GM19452 (cell line): ENCODE measurements around the gene CDIPT.
"Not testable (repeated sequence)": the region's sequence is repeated elsewhere in the genome, so short reads cannot be mapped to it uniquely, and the experiment has no call there.

Experiments used
- ATAC-seq: cut with Tn5 transposase; IDR thresholded peaks from one replicate; pipeline ENCODE4 v1.9.1; 2021; ENCODE audit not compliant: unreplicated experiment

Gene CDIPT

DNA sequence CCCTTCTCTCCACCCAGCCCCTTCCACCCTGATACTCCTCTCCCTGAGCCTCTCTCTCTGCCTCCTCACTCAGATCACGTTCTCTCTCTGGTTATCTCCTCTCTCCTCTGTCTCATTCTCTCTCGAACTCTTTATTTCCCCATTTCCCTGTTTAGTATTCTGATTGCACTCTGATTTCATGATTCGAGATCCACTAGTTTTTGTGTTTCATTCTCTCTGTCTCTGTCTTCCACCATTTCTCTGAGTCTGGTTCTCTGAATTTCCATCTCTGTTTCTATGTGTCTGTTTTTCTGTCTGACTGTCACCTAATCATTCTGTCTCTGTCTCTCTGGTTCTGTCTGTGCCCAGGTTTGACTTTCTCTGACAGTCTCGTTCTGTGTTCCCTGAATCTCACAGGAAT, 34.3 kb upstream of the CDIPT start:
- no peak for ATAC-seq

DNA sequence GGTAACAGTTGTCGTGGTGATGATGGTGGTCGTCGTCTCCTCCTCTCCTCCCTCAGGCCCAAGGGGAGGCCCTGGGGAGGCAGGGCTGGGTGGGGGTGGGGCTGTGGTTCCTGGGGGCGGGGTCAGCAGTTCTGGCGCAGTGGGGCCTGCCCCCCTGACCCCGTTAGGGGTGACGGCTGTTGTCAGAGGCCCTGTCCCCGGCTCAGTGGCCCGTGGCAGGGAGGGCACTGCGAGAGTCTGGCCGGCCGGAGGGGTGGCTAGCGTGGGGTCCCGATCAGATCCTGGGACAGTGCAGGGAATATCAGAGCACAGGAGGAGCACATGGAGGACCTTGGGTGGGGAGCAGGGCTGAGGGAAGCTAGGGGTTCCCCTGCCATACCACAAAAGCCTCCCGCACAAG, 33.8 kb upstream of the CDIPT start:
- ATAC-seq = no peak

DNA sequence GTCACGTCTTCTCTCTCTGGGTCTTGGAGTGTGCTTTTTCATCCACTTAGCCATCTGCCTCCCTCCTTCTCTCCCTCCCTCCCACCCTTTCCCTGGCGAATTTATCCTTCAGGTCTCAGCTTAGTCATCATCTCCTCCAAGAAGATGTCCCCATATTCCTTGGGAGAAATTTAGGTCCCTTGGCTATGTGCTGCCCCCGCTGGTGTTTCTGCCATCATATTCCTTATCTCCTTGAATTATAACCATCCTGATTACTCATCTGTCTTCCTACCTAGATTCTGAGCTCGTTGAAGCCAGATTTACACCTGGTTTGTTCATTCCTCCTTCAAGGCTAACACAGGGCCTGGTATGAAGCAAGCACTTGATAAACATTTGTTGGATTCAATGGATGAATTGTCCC, 31.3 kb upstream of the CDIPT start:
- no peak for ATAC-seq

DNA sequence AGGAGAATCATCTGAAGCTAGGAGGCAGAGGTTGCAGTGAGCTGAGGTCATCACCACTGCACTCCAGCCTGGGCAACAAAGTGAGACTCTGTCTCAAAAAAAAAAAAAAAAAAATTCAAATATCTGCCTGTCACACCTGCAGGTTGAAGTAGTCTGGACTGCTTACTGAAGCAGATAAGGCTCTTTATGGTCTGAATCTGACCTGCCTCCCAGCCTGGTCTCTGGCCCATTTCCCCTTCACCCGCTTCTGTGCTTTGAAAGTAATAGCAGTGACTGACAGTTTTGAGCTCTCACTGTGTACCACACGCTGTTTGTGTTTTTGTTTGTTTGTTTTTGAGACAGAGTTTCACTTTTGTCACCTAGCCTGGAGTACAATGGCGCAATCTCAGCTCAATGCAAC, 30.5 kb upstream of the CDIPT start:
- no peak for ATAC-seq

DNA sequence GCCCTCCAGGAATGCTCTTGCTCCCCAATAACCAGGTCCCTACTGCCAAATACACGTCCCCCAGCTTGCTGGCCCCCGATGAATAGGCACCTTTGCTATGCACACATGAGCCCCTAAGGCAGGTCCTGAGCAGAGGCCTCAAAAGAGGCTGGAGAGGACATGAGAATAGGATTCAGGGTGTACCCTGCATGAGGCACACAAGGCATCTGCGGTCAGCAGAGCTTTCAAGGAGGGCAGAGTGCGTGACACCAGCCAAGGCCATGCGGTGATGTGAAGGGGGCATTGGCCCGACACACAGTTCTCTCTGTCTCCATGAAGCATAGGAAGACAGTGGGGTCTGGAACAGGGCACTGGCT, 29.4 kb upstream of the CDIPT start:
- no peak for ATAC-seq

DNA sequence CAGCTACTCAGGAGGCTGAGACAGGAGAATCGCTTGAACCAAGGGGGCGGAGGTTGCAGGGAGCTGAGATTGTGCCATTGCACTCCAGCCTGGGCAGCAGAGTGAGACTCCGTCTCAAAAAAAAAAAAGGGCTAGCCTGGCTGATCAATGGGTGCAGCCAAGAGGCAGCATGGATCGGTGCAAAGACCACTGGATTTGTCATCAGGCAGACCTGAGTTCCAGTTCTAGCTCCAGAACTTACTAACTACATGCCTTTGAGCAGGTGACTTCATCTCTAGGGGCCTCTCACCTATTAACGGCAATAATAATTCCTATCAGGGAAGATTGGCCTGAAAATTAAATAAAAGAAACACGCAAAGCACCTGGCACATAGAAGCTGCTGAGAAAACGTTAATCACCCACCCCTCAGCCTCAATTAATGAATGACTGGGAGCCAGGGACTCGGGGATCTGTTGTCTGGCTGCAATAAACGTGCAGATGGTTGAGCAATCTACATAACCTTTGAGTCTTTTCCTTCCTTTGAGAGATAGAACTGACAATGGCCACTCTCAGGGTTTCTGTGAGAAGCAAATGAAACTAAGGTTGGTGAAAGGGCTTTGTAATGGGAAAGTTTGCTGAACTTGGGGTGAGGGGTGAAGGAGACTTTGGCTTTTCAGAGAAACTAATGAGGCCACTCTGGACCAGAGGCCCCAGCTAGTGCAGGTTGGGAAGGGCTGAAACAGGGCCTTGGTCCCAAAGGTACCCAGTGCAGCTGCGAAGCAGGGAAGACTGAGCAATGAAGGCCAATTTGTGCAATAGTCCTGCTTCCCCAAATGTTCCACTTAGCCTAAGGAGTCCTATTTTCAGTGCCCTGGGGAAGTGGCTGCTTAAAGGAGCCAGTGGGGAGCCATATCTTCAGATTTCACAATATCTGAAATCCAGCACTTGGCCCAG, 28.8 kb upstream of the CDIPT start:
- no peak for ATAC-seq

DNA sequence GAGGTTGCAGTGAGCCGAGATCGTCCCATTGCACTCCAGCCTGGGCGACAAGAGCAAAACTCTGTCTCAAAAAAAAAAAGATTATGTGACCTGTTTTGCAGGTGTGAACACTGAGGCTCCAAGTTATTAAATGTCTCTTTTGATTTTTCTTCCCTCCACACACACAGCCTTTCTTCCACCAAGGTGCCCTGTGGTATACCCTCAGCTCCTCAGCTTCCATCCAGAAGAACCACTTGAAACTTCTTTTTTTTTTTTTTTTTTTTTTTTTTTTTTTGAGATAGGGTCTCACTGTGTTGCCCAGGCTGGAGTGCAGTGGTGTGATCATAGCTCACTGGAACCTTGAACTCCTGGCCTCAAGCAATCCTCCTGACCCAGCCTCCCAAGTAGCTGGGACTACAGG, 26.3 kb upstream of the CDIPT start:
- ATAC-seq = not testable (repeated sequence)

DNA sequence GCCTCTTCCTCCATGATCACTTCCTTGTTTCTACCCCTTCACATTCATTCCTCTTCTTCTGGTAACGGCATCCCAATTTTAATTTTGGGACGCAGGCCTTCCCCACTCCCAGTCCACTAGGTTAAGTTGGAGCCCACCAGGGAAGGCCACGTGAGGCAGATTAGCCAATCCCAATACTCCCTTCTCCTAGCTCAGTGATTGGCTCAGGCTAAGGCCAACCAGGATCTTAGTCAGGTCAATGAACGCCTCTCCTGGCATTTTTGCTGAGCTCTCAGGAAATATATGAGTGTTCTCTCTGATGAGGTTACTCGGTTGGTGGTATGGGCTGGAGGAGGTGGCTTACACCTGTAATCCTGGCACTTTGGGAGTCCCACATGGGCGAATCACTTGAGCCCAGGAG, 21.0 kb upstream of the CDIPT start:
- ATAC-seq = no peak

DNA sequence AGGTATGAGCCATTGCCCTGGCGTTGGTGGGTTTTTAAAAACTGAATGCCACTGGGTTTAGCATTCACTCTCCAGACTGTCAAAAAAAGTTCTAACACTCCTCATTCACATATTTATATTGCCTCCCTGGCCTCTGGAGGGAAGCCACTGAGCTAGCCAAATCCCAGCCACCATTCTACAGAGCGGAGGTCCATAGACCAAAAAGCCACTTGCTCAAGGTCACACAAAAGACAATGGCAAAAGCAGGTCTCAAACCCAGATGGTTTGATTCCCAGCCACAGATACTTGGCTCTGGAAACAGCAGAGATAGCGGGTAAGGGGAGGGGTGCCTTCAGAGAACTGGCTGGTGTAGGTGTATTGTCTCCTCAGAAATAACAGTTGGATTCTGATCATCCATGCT, 18.0 kb upstream of the CDIPT start:
- ATAC-seq = no peak

DNA sequence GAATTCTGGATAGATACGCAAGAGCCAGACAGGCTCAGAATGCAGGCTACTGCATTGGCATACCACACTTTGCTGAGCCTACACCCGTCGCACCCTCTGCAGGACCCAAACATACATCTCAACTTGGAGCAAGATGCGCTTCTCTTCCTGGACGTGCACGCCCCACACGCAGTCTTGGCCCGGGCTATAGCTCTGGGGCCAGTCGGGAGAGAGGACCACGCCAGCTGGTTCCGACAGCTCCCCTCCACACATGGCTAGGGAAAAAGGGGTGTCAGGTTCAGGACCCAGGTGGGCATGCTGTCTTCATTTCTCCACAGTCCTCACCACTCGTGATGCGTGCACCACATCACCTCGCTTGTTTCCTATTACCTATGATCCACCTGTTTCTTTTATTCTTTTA, 15.1 kb upstream of the CDIPT start:
- ATAC-seq = no peak

DNA sequence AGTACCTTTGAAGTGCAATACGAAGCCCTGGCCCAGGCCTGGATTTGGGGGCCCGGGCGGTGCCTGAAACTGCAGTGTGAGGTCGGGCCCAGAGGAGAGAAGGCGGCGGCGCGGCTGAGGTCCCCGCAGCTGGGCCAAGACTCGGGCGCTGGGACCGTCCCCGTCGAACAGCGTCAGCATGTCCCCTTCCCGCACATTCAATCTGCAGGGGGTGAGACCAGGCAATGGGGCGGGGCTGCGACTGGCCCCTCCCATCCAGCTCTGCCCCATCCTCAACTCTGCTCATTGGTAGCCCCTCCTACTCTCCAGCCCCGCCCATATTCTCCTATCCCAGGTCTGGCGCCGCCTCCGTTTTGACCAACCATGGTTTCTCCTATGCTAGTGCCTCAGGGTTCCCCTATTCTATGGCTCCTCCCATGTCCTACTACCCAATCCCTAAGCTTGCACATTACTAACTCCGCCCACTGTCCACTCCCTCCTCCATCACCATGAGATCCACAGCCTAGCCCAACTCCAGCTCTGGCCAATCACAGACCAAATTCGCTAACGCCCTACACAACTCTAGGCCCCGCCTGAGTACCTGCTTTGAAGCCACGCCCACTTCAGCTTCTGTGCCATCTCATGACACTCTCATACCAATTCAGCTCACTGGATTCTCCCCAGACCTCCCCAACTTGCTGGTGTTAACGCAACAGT, 14.4 kb upstream of the CDIPT start:
- no peak for ATAC-seq

DNA sequence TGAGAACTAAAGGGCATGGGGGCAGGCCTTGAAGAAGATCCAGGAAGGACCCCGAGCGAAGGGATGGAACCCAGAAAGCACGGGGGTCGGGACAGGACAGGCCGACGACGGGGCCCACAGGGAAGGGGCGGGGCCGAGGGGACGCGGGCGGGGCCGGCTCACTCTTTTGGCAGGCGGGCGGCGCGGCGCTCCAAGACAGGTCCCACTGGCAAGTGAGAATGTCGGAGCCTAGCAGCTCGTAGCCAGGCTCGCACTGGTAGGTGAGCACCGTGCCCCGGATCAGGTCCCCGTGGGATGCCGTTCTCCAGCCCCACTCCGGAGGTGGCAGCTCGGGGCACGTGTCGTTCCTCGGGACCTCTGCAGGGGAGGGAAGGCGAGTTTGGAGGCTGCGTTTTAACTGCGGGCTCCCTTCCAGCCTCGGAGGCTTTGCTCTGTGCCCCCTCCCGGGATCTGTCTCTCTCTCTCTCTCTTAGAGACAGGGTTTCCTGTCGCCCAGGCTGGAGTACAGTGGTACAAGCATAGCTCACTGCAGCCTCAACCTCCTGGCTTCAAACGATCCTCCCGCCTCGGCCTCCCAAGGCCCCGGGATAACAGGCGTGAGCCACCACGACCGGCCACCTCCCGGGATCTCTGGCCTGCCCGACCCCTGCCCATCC, 13.7 kb upstream of the CDIPT start:
- no peak for ATAC-seq

DNA sequence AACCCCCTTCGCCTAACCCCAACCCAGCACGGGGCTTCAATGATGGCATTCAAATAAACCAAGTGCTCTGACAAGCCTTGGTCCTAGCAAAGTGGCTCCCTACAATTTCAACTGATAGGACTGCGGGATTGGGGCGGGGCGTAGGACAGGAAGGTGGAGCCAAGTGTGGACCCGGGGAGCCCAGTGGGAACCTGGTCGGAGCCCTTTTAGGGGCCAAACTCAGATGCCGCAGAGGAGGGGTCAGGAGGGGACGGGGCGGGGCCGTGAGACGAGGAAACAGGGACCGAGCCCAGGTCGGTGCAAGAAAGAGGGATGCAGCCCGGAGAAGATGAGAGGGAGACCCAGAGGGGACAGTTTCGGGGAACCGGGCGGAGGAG, 13.2 kb upstream of the CDIPT start:
- no peak for ATAC-seq

DNA sequence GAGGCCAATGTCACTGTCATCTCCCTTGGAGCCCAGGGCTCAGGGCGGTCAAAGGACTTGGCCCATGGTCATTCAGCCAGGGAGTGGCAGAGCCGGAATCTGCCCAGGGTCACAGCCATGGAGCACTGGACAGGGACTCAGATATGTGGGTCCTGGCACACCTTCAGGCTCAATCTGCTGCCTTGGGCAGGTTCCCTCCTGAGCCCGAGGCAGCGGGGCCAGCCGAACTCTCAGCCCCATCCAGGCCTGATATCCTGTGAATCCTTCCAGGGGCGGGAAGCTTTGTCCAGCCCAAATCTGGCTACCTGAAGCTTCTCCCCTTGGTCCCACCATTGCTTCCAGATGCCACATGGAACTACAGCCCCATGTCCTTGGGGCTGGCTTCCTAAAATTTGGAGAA, 12.2 kb upstream of the CDIPT start:
- ATAC-seq = no peak

DNA sequence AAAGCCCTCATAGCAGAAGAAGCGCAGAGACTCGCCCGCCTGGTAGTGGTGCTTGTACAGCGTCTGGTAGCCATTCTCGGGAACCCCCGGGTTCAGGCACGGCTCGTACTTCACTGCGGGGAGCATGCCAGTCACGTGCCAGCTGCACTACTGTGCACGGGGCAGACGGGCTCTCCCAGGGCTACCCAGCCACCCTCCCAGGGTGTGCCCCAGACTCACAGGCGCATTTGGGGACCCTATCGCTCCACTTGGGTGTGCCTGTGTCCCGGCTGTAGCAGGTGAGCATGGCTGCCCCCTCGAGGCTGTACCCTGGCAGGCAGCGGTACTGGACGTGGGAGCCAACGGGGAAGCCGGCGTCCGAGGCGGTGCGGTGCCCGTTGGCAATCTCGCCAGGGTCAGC, 10.3 kb upstream of the CDIPT start:
- ATAC-seq = no peak

DNA sequence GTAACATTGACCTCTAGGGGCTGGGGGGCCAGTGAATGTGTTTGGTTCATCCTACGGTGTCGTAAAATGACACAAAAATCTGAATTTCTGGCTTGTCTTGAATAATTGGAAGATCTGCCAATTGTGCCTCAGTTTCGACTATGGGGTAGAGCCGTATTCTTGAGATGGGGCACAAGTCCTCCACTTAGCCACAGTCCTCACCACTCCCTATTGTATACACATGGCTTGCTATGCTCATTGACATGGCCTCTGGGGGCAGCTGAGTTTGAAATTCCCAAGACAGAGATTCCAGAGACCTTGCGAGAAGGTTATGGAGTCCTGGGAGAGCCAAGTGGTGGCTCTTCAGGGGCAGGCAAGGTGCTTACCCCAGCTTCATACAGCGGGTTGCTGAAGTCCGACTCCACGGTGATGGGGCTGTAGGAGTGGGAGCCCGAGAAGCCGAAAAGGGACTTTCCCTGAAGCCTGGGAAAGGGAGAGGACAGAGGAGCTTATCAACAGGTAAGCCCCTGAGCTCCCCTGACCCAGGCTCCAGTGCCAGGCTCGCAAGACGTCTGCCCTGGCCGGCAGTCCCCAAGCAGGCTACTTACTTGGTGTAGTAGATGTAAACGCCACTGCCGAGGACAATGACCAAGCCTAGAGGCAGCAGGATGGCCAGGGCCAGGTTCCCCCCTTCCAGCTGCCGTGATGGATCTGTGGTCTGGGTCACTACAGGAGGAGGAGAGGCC, 9.0 kb upstream of the CDIPT start:
- no peak for ATAC-seq

DNA sequence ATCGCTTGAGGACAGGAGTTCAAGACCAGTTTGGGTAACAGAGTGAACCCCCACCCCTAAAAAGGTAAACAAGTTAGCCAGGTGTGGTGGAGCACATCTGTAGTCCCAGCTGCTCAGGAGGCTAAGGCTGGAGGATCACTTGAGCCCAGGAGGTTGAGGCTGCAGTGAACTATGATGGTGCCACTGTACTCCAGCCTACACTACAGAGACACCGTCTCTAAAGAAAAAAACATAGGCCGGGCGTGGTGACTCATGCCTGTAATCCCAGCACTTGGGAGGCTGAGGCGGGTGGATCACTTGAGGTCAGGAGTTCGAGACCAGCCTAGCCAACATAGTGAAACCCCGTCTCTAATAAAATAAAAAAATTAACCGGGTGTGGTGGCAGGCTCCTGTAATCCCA, 6.0 kb upstream of the CDIPT start:
- ATAC-seq = not testable (repeated sequence)

DNA sequence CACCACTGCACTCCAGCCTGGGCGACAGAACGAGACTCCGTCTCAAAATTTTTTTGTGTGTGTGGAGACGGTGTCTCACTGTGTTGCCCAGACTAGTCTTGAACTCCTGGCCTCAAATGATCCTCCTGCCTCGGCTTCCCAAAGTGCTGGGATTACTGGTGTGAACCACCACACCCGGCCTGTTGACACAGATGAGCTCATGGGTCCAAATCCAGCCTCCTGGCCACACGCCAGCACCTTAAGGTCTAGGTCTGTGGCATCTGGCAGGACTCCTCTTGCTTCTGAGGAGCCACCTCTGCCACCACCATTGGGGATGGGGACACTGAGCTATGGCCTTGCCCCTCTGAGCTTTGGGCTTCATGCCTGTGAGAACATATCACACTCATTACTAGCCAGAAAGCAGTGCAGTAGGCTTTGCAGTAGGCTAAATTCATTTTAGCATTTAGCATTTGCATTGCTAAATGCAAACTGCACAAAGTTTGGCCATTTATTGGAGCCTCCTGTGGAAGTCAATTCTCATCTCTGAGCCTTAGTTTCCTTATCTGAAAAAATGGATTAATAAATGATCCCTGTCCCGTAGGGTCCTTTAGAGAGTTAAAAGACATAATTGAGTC, 5.5 kb upstream of the CDIPT start:
- no peak for ATAC-seq

DNA sequence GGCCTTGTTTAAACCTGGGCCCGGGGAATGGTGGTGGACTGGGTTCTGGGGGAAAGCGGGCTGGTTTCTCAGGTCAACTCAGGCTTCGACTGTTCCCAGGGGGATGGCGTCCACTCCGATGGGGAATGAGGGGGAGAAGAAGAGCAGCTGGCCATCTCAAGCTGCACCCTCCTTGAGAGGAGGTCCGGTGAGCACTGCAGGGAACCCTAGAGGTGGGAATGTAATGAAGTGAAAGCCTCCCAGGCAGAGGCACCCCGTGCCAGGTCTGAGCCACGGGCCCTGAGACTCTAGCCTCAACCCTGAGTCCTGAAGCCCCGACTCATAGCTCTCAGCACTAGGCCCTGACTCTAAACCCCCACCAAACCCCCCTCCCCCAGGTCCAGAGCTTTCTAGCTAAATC, 1.2 kb upstream of the CDIPT start:
- ATAC-seq = no peak

DNA sequence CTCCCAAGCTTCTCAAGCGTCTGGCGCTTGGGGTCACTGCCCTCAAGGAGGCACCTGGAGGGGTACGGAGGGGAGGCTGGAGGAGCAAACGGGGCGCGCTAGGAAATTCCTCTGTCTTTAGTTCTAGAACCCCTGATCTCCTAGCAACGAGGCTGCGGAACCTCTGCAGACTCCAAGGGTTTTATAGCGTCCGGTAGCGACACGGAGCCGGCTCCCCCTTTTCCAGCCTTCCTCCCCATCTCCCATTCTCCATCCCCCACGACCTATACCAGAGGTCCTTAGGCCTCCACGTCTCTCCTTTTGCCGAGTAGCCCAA, 601 bp upstream of the CDIPT start:
- no peak for ATAC-seq

DNA sequence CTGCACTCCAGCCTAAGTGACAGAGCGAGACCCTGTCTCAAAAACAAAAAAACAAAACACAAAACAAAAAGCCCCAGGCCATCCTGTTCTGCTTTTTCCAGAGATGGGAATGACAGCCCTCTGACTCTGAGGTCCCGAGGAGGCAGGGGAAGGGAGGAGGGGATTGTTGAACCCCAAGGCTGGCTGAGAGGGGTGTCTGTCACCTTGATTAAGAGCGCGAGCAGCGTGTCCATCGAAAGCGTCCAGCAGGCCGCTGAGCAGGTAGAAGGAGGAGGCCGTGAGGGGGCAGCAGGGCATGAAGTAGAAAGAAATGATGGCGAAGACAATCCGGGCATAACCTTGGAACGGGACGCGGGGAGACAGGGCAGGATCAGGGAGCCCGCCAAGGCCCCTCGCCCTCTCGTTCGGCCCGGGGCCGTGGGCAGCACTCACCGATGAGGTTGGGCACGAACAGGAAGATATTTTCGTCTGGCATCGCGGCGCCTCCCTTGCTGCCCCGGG, 593 bp downstream of the CDIPT start:
- ATAC-seq = no peak
